HepG2 (cell line): ENCODE results near the gene CCDC142. TPM values are rescaled to one million over a fixed set of nuclear protein-coding genes. Genes with fewer than 3 reads are reported as not detected.
A peak's percentile ranks its signal among the peaks of the same experiment; 100 is the strongest.

Experiments
- ATAC-seq: fragments of 200-7000 bp; cut with Tn5 transposase; 3 replicates; pipeline ENCODE4 v1.9.1; 2020; ENCODE audit warnings: mild to moderate bottlenecking, moderate library complexity
- BruUV-seq: library from RNA; stranded (reverse); fragments of 400-500 nt; replicated peaks from 2 replicates; lab custom pipeline; 2021; lab: Mats Ljungman, UMichigan
- CTCF ChIA-PET: fragments of 300-600 bp; formaldehyde crosslinking; extraction: SDS; loops from one replicate; lab custom pipeline; 2021; ENCODE audit warnings: low total read pairs, inconsistent platforms, low intra/inter-chr PET ratio; lab: Yijun Ruan, JAX
- POLR2A ChIA-PET: fragments of 350-600 bp; sonication (Branson Sonifier 250); formaldehyde crosslinking; loops from one replicate; lab custom pipeline; 2020; ENCODE audit warnings: antibody characterized with exemption, inconsistent platforms; lab: Yijun Ruan, JAX
- DNase-seq: peaks from one replicate; pipeline ENCODE4 v3.0.0-alpha.2; 2015; ENCODE audit warnings: low spot score
- FAIRE-seq: peaks from 3 replicates; lab custom pipeline; 2011; peaks lifted over from hg19 to GRCh38; lab: Jason Lieb, UNC
- H2AFZ ChIP-seq: one replicate; pipeline ENCODE4 v1.6.1; 2011; ENCODE audit warnings: low read length, inconsistent platforms
- H3K27ac ChIP-seq: fragments of 300-600 bp; 3 replicates; pipeline ENCODE4 v1.8.0; 2011; ENCODE audit warnings: mixed run types, mild to moderate bottlenecking, mixed read lengths, low read length, inconsistent platforms; ENCODE audit not compliant: insufficient read depth; ENCODE audit errors: extremely low read length
- H3K27me3 ChIP-seq, 2 experiments: fragments of 200-600 bp in 1 of 2; 2 replicates in 1 of 2; 3 replicates in 1 of 2; pipeline versions ENCODE4 v1.6.0 to v1.8.0; 2011; ENCODE audit warnings: low read length in 2 of 2, mild to moderate bottlenecking in 2 of 2, moderate library complexity in 2 of 2, inconsistent platforms in 1 of 2; ENCODE audit not compliant: insufficient read depth in 2 of 2, control insufficient read depth in 1 of 2
- H3K36me3 ChIP-seq, 2 experiments: fragments of 200-600 bp in 1 of 2; replicated peaks in 1 of 2; 2 replicates in 1 of 2; 3 replicates in 1 of 2; pipeline versions ENCODE4 v1.5.1 to v1.8.0; 2011; ENCODE audit warnings: low read length in 2 of 2, inconsistent platforms in 1 of 2; ENCODE audit not compliant: insufficient read depth in 2 of 2, control insufficient read depth in 1 of 2
- H3K4me1 ChIP-seq: 2 replicates; pipeline ENCODE4 v1.5.1; 2012; ENCODE audit warnings: low read length, inconsistent platforms; ENCODE audit not compliant: insufficient read depth
- H3K4me2 ChIP-seq: 2 replicates; pipeline ENCODE4 v1.6.0; 2011; ENCODE audit warnings: low read depth, low read length, inconsistent platforms
- H3K4me3 ChIP-seq, 3 experiments: fragments of 200-600 bp in 1 of 3; sonication (generic), shearing (Covaris generic) in 1 of 3; replicated peaks in 1 of 3; 2 replicates each; pipeline ENCODE4 v1.5.1; 2011 to 2016; ENCODE audit warnings: low read length in 3 of 3, inconsistent platforms in 2 of 3, low read depth in 2 of 3, mild to moderate bottlenecking in 2 of 3, control low read depth in 1 of 3, mixed read lengths in 1 of 3; ENCODE audit not compliant: insufficient read depth in 1 of 3
- H3K79me2 ChIP-seq: one replicate; pipeline ENCODE4 v1.6.1; 2011; ENCODE audit warnings: low read length, inconsistent platforms; ENCODE audit not compliant: insufficient read depth
- H3K9ac ChIP-seq: 2 replicates; pipeline ENCODE4 v1.6.0; 2011; ENCODE audit warnings: mild to moderate bottlenecking, low read depth, low read length, inconsistent platforms; ENCODE audit not compliant: insufficient read depth
- H3K9me3 ChIP-seq: 2 replicates; pipeline ENCODE4 v1.5.1; 2012; ENCODE audit warnings: mild to moderate bottlenecking, low read length
- H4K20me1 ChIP-seq: 2 replicates; pipeline ENCODE4 v1.6.0; 2011; ENCODE audit warnings: inconsistent platforms, mild to moderate bottlenecking, low read length, moderate library complexity; ENCODE audit not compliant: insufficient read depth
- AGO1 ChIP-seq: fragments of 200-400 bp; formaldehyde crosslinking; IDR thresholded peaks from 2 replicates; pipeline ENCODE4 v1.6.1; 2017; ENCODE audit warnings: mild to moderate bottlenecking, low read depth, low read length, moderate library complexity; ENCODE audit not compliant: poor library complexity, severe bottlenecking
- DMAP1 ChIP-seq: IDR thresholded peaks from 2 replicates; pipeline ENCODE4 v1.6.1; 2016
- ELK4 ChIP-seq: sonication (generic); formaldehyde crosslinking; IDR thresholded peaks from 2 replicates; pipeline ENCODE4 v1.9.0; 2021; ENCODE audit warnings: missing genetic modification reagents, borderline replicate concordance
- POLR2A ChIP-seq, 2 experiments: IDR thresholded peaks; 2 replicates each; pipeline ENCODE4 v1.6.1; 2011; ENCODE audit warnings: low read depth in 2 of 2, low read length in 2 of 2, mild to moderate bottlenecking in 1 of 2, moderate library complexity in 1 of 2; ENCODE audit not compliant: insufficient read depth in 1 of 2
- POLR2AphosphoS5 ChIP-seq: IDR thresholded peaks from 2 replicates; pipeline ENCODE4 v1.6.1; 2012; ENCODE audit warnings: low read depth, low read length
- RFXAP ChIP-seq: sonication (generic); formaldehyde crosslinking; IDR thresholded peaks from 2 replicates; pipeline ENCODE4 v1.4.0; 2020; ENCODE audit warnings: missing genetic modification reagents, borderline replicate concordance
- ZKSCAN1 ChIP-seq: fragments of 150-350 bp; IDR thresholded peaks from 2 replicates; pipeline ENCODE4 v1.6.1; 2014; ENCODE audit warnings: low read length
- ZNF678 ChIP-seq: sonication (generic); formaldehyde crosslinking; IDR thresholded peaks from 2 replicates; pipeline ENCODE4 v1.4.0; 2020; ENCODE audit warnings: mild to moderate bottlenecking, missing genetic modification reagents
- WGBS: methylation state at CpG from one replicate; pipeline ENCODE4 v1.1.6; 2017; ENCODE audit warnings: low lambda C conversion rate; 5-methylcytosine and 5-hydroxymethylcytosine counted together
- in situ Hi-C: cut with HindIII; loops from 2 replicates; pipeline ENCODE4 v1.10.0; 2017; ENCODE audit warnings: low pct_unique_long_range_greater_than_20kb; ENCODE audit not compliant: extremely low pct_ligation_motif_present
- intact Hi-C: fragments of 100-400 bp; cut with micrococcal nuclease; formaldehyde crosslinking; loops from one replicate; pipeline ENCODE4 v1.10.0; 2022; ENCODE audit not compliant: unreplicated experiment
- polyA plus RNA-seq, 8 experiments: library from polyadenylated mRNA; depleted of rRNA in 3 of 8; stranded (reverse) in 7 of 8; unstranded in 1 of 8; fragments of >200 nt; fragmentation: Illumina TruSeq in 4 of 8; extraction: Trizol in 4 of 8; gene quantifications; 2 replicates each; pipeline versions ENCODE4 v1.2.1 to v1.2.3, GENCODE V29; 2011 to 2016; ENCODE audit warnings: low read depth in 4 of 8, missing spikeins in 1 of 8, mixed read lengths in 1 of 8; ENCODE audit not compliant: insufficient read depth in 1 of 8
- total RNA-seq, 5 experiments: library from RNA; depleted of rRNA; stranded (reverse); fragments of >200 nt; fragmentation: Illumina TruSeq; extraction: Trizol; gene quantifications; 2 replicates each; pipeline ENCODE4 v1.2.3, GENCODE V29; 2016; ENCODE audit warnings: low read depth in 1 of 5

CCDC142 gene
- total and polyA plus RNA-seq, 2 of the 13 experiments (the other 11 are each of a cell fraction or from before 2014, with no cell fraction given): 14.7 to 30.4 TPM

- Histone ChIP-seq H3K4me3 (no peak overlapping the region), H3K9ac (no peak overlapping the region), H3K4me1 (peaks cover 91% of the 10 kb centered on the region), H4K20me1 (peaks cover 22% of the 10 kb centered on the region; the same call in 1 of the 2 replicates), H3K79me2 (peaks cover 10% of the 10 kb centered on the region), H3K4me2 (no peak overlapping the region), H3K27me3 (no peaks in the 10 kb centered on the region), H3K9me3 (no peaks in the 10 kb centered on the region), H3K27ac (no peak overlapping the region), H3K36me3 (peaks cover 41 to 72% of the 10 kb centered on the region in 2 experiments), H2AFZ (no peak overlapping the region)
- FAIRE-seq (no peak), DNase-seq (no peak), ATAC-seq (no peak)
- POLR2A ChIA-PET: interaction anchor here (0.9 to 9.5 kb wide), 4 partner anchors 12 to 55 kb away, joined by 3 to 272 read pairs (median 66); partner anchors contain the start of genes CCDC142, RTKN, TTC31 and WBP1
- TF ChIP-seq ELK4 (CRISPR knock-in tag) (no peak), AGO1 (no peak), RFXAP (CRISPR knock-in tag) (no peak), ZNF678 (CRISPR knock-in tag) (no peak), ZKSCAN1 (no peak), POLR2A (IDR thresholded peaks at IDR 0.05; ENCODE audit: insufficient read depth in 1 of 2, low read depth in 2 of 2, low read length in 2 of 2) (0 out of 4 replicates have a peak, but pooled peaks of 1 of the 2 experiments have one; percentile 30), POLR2AphosphoS5 (peak; percentile 21; the same call in 1 of the 2 replicates), DMAP1 (CRISPR knock-in tag) (no peak)
- intact Hi-C loops: no loop called here
- in situ Hi-C loops: no loop called here
- no TSS peak for BruUV-seq
- 94% methylated on average over 3 of the region's 3 CpGs for WGBS
- CTCF ChIA-PET: no interaction called here
These were observed 55.2 kb downstream of the CCDC142 start for GRCh38 chr2:74427551-74427950.
